NCI-H82 (cell line): ENCODE measurements around the gene ZMYND10.
A peak's percentile ranks its signal among the peaks of the same experiment; 100 is the strongest.

Experiments used
- DNase-seq: peaks from one replicate; lab custom pipeline; 2025; lab: John Stamatoyannopoulos, UW

Gene ZMYND10

GRCh38 chr3:50345586-50346234, at the start of gene ZMYND10:
Gene ZMYND10, minus strand, starts transcription at chr3:50345732. Its CDS starts 153 bp downstream, at chr3:50345579.
- DNase-seq = peak; percentile 79

- no peak for DNase-seq
Observed at GRCh38 chr3:50393061-50393460, 47.5 kb upstream of the ZMYND10 start.

- DNase-seq = no peak
Observed at GRCh38 chr3:50392101-50392715, 46.7 kb upstream of the ZMYND10 start.

DNA sequence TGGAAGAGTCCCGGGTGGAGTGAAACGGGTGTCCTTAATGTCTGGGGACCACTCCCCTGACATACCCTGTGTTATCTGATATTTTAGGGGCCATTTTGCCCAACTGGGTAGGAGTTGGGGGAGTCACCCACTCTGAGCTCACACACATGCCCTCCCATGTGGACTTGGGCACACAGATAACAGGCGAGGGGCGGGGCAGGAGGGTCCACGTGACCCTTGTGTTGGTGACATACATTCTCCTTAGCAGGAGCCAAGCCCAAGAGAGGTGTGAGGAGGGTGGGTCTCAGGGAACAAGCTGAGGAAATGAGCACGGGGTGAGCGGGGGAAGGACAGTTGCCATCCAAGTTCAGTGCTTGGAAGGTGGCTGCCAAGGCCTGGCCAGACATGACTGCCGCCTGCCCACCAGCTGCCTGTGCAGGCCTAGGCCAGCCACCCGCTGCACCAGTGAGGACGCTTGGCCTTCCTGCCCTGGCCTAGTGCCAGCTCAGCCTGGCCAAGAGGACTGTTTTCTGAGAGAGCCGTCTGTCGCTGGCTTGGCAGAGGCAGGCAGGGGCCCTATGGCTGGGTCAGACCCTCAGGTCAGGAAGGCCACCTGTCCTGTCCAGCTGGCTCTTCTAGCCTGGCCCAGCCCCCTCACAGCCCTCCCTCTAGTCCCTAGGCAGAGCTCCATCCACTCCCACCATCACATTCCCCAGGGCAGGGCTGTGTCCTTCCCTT, 45.1 kb upstream of the ZMYND10 start:
- no peak for DNase-seq

- no peak for DNase-seq
Observed at GRCh38 chr3:50389414-50389767, 43.9 kb upstream of the ZMYND10 start.

- DNase-seq = no peak
Observed at GRCh38 chr3:50388720-50389413, 43.3 kb upstream of the ZMYND10 start.

- DNase-seq = peak; percentile 61
Observed at GRCh38 chr3:50388016-50388719, 42.6 kb upstream of the ZMYND10 start.

GRCh38 chr3:50385754-50386153, 40.2 kb upstream of the ZMYND10 start:
- DNase-seq = no peak

DNA sequence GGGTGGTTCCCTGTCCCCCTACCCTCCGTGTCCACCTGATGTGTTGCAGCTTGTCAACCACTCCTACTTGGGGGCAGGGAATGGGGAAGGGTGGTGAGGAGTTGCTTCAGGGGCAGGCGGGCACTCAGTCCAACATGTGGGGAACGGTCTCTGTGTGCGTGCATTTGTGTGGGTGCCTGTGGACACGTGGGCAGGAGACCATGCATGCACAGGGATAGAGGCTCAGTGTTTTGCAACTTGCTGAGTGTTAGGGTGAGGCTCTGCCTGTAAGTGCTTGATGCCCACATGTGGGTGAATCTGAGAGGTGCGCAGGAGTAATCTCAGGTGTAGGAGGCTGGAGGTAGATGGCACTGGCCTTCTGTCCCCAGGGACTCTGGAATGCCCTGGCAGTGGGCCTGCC, 38.2 kb upstream of the ZMYND10 start:
- DNase-seq = no peak

DNA sequence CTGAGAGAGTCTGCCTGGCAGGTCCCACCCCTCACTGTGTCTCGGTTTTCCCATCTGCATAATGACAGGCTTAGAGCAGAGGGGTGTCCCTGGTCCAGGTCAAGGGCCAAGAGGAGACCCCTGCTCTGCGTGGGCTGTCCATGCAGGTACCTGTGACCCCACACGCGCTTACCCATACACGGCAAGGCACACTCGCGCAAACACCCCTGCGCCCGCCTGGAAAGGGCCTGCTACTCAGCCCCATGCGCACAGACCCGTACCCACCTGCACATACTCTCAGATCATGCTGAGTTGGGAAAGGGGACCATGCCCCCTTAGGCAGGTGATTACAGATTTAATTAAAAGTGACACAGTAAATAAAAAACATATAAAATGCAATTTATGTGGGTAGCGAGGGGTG, 37.2 kb upstream of the ZMYND10 start:
- DNase-seq = no peak

DNA sequence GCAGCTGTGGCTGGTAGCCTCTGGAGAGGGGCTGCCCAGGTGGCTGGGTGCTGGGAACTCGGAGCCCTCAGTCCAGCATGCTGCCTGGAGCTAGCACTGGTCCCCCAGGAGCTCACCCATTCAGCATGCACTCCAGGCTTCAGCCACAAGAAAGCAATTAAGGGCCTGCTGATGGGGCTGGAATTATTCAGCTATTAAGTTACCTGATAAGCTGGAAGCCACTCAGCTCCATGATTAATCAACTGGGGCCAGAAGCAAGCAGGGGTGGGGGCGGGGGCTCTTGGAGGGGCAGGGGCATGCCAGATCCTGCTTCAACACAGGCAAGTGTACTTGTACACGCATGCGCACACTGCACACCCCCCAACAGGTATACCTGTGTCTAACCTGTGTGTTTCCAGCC, 35.9 kb upstream of the ZMYND10 start:
- peak; percentile 77 for DNase-seq

DNA sequence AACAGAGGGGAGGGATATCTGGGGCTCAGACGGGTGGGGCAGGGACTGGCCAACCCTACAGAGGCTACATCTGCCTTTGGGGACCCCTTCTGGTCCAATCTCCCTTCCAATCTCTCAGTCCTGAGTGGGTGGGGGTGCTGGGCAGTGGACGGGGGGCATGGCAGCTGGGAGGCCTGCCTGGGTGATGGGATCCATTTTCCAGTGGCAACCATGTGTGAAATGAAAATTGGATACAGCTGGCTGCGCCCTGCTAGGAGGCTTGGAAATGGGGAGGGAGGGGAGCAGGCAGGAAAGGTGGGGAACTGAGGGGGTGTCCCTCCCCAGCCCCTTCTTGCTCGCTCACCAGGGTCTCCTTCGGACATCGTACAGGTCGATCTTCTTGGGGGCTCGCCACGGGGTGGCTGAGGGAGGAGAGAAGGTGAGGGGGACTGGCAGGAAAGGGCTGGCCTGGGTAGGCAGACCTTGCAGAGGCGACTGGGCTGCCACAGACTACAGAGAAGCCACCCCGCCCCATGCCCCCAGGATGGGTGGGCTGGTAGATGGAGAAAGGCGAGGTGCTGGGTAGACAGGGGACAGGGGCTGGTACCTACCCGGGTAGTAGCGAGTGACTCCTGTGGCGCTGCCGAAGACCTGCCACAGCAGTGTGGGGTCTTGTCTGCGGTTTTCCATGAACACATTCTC, 35.0 kb upstream of the ZMYND10 start:
- no peak for DNase-seq

GRCh38 chr3:50378757-50379156, 33.2 kb upstream of the ZMYND10 start:
- no peak for DNase-seq

DNA sequence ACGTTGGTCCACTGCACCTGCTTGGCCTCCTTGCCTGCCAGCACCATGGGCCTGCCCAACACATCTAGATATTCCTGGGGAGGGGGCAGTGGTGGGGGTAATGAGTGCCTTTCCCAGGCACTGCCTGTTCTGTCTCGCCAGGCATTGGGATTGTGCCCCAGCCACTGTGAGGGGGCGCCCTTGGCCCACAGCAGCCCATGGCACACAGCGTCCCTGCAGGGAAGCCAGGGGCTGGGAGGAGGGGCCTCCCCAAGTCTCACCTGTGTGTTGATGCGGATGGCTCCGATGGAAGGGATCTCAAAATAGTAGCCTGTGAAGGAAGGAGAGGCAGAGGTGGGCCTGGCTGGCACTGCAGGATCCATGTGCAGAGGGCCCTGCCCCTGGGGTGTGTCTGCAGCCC, 32.5 kb upstream of the ZMYND10 start:
- DNase-seq = no peak

GRCh38 chr3:50375258-50375931, 29.9 kb upstream of the ZMYND10 start:
- peak; percentile 54 for DNase-seq

DNA sequence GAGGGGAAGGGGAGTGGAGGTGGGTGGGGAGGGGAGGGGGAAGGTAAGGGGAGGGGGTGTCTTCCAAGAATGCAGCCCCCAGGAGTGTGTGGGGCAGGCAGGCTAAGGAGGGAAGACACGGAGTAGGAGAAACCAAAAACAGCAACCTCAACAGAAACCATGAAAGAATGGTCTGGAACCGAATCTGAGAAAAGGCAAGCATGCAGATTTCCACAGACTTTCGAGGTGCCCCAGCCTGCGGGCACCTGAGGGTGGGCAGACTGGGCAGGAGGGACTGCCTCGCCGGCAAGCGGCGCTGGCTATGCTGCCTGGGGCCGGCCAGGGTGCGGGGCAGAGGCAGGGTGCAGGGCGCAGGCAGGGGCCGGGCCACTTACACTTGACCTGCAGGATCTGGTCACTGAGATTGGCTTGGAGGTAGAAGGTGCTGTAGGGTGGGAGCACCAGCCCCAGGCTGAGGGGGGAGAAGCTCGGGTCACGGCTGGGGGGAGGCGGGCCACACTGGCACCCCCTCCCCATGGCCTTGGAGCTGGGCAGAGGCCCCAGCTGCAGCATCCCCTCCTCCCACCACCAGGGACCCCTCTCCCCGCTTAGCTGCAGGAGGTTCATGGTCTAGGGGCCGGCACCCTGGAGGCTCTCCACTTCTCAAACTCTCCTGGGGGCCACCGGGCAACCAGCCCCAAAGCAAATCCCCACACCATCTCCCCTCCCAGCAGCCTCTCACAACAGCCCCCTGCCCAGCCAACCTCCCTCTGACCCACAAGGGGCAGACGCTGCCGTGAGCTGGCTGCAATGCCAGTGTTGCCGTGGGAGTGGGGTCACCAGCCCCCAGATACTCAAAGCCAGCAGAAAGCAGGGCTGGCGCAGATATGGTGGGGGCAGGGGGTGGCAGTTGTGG, 29.1 kb upstream of the ZMYND10 start:
- DNase-seq = no peak

GRCh38 chr3:50373146-50374051, 27.9 kb upstream of the ZMYND10 start:
- peak; percentile 16 for DNase-seq

DNA sequence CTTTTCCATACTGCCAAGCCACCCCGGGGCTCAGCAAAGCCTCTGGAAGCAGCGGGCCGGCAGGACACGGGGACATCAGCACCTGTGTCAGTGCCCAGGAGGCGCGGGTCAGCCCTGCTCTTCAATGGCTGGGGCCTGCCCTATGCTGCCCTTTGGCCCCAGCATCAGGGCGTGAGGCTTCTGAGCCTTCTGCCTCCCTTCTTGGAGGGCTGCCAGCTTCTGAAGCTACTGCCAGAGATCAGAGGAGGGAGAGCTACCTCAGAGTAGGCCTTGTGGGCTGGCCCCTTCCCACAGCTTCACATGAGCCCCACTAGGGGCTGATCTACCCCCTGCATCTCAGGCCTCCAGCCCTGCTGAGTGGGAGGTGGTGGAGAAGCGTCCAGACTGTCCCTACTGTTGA, 26.8 kb upstream of the ZMYND10 start:
- DNase-seq = peak; percentile 78

GRCh38 chr3:50371133-50371685, 25.7 kb upstream of the ZMYND10 start:
- no peak for DNase-seq
